ENCODE measurements around the gene MAG.

DNA sequence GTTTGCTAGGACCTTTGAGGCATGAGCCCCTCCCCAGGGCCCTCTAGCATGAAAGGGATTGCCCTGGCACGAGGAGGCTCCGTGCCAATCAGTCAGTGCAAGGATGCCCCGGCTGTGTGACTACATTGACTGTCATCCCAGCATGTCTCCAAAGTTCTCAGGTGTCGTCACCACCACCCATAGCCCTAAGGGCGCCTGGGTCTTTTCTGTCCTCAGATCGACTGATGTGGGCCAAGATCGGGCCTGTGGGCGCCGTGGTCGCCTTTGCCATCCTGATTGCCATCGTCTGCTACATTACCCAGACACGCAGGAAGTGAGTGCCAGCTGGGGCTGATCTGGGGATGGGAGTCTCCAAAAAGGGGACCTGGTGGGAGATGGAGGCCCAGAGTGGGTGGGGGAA lies 18.4 kb downstream of the MAG start:
- TF ChIP-seq REST (IDR thresholded peaks at IDR 0.05; ENCODE audit: insufficient read depth in 1 of 2, low read depth in 2 of 2, low read length in 2 of 2), result no peak
- no peak for TF ChIP-seq POLR2AphosphoS5 (IDR thresholded peaks at IDR 0.05; ENCODE audit: low read depth, low read length)
- no peak for TF ChIP-seq TAF1 (IDR thresholded peaks at IDR 0.05; ENCODE audit: borderline replicate concordance, insufficient read depth, low read length)
- no peak for TF ChIP-seq SIN3A (IDR thresholded peaks at IDR 0.05; ENCODE audit: borderline replicate concordance, insufficient read depth, low read length)

Measured in PFSK-1 (cell line).